Cardiac fibroblast (primary cell): ENCODE results near the gene ARHGAP31.

Experiments
- DNase-seq, 2 donors: peaks; one replicate each; pipeline versions ENCODE4 v3.0.0 to v3.0.0-alpha.2; 2010; ENCODE audit warnings: low read depth in 2 of 2
- H3K4me3 ChIP-seq, 2 donors: replicated peaks in 1 of 2; 1 replicate in 1 of 2; 2 replicates in 1 of 2; pipeline ENCODE4 v1.5.1; 2011; ENCODE audit warnings: low read depth in 2 of 2, low read length in 2 of 2, mild to moderate bottlenecking in 2 of 2, moderate library complexity in 1 of 2
- TF ChIP-seq, protein P1 (sequence below): IDR thresholded peaks from one replicate; pipeline ENCODE4 v1.5.1; 2011; ENCODE audit warnings: low read depth, mild to moderate bottlenecking, low read length, inconsistent platforms

Gene ARHGAP31

DNA sequence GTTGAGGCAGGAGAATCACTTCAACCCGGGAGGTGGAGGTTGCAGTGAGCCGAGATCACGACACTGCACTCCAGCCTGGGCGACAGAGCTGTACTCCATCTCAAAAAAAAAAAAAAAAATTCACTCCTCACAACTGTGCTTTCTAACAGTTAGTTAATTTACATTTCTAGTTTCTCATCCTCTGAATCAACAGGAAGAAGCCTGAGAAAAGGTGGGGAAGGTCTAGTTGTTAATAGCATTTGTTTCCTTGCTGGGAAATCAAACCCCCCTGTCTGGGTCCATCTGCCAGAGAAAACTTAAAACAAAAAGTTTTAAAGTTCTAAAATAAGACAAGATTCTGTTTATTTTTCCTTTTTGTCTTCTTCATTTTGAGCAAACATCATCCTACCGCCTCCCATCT, 106.9 kb downstream of the ARHGAP31 start:
- TF ChIP-seq, protein P1, sequence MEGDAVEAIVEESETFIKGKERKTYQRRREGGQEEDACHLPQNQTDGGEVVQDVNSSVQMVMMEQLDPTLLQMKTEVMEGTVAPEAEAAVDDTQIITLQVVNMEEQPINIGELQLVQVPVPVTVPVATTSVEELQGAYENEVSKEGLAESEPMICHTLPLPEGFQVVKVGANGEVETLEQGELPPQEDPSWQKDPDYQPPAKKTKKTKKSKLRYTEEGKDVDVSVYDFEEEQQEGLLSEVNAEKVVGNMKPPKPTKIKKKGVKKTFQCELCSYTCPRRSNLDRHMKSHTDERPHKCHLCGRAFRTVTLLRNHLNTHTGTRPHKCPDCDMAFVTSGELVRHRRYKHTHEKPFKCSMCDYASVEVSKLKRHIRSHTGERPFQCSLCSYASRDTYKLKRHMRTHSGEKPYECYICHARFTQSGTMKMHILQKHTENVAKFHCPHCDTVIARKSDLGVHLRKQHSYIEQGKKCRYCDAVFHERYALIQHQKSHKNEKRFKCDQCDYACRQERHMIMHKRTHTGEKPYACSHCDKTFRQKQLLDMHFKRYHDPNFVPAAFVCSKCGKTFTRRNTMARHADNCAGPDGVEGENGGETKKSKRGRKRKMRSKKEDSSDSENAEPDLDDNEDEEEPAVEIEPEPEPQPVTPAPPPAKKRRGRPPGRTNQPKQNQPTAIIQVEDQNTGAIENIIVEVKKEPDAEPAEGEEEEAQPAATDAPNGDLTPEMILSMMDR, result no peak
- DNase-seq, result no peak

DNA sequence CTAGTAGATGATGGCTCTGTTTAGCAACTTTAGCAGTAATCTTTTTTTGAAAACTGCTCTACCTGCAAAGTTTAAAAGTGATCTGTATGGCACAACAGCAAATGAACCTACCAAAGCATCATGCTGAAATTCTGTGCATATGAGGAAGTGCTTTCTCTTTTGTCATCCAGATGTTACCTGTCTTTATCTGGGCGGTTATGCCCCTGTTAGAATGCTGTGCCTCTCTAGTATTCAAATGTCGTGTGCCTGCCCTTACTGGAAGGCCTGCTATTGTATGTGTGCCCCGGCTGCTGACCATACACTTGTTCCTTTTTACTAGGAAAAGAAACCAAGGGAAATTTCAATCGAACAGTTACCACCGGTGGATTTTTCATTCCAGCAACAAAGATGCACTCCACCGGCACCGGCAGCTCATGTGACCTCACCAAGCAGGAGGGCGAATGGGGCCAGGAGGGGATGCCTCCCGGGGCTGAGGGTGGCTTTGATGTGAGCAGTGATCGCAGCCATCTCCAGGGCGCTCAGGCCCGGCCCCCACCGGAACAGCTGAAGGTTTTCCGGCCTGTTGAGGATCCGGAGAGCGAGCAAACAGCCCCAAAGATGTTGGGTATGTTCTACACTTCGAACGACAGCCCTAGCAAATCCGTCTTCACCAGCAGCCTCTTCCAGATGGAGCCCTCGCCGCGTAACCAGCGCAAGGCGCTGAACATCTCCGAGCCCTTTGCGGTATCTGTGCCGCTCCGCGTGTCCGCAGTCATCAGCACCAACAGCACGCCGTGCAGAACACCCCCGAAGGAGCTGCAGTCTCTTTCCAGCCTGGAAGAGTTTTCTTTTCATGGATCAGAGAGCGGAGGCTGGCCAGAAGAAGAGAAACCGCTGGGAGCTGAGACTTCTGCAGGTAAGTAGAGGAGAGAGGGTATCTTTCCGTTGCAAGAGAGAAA, 107.6 kb downstream of the ARHGAP31 start:
- H3K4me3 ChIP-seq, result no peak overlapping the region
- no peak for DNase-seq
- TF ChIP-seq, protein P1, result no peak

More for the DNA sequence above, 106.9 kb downstream of the ARHGAP31 start:
- no peak overlapping the region for H3K4me3 ChIP-seq

DNA sequence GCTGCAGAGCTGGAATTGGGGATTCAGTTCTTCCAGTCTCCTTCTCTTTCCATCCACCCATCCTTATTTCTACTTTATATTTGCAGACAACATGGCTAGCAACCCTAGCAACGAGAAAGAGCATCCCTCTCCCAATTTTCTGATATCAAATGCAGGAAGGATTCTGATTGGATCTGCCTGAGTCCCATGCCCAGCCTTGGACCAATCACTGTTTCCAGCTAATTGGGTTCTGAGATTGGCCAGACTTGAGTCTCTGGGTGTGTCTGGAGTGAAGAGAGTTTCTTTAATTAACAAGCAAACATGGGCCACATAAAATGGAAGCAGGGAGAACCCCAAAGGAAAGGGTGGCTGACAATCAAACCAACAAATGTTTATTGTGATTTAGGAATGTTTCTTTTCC, 108.6 kb downstream of the ARHGAP31 start:
- H3K4me3 ChIP-seq, result no peak overlapping the region
- TF ChIP-seq, protein P1, result no peak
- DNase-seq, result no peak

DNA sequence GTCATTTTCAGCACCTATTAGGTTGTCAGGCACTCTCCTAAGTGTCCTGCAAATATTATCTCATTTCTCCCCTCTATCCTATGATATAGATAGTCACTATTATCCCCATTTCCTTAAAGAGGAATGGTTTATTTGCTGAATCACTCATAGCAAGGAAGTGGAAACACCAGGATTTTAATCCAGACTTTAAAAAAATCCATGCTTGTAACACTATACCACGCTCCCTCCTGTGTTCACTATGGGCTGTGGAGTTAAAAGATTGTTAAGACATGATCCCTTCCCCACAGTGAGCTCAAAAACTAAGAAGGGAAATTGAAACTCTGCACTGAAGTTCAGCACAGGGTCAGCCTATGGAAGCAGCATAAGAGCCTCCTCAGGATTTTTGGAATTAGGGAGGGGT, 109.0 kb downstream of the ARHGAP31 start:
- no peak for DNase-seq
- TF ChIP-seq, protein P1, result no peak
- H3K4me3 ChIP-seq, result no peak overlapping the region

DNA sequence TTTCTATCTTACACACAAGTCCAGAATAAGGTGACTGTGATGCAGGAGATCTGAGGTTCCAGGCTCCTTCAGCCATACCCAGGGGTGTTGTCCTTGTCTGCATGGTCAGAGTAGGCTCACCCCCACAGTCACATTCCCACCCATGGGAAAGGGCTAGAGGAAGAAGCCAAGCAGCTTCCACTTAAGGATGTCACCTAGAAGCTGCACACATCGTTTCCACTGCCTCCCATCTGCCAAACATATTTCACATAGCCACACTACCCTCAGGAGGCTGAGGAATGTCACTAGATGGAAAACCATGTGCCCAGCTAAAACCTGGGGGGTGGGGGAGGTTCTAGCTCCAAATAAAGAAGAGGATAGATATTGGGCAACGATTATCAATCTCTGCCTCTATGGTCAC, 111.1 kb downstream of the ARHGAP31 start:
- no peak for DNase-seq
- TF ChIP-seq, protein P1, result no peak
- no peak overlapping the region for H3K4me3 ChIP-seq

DNA sequence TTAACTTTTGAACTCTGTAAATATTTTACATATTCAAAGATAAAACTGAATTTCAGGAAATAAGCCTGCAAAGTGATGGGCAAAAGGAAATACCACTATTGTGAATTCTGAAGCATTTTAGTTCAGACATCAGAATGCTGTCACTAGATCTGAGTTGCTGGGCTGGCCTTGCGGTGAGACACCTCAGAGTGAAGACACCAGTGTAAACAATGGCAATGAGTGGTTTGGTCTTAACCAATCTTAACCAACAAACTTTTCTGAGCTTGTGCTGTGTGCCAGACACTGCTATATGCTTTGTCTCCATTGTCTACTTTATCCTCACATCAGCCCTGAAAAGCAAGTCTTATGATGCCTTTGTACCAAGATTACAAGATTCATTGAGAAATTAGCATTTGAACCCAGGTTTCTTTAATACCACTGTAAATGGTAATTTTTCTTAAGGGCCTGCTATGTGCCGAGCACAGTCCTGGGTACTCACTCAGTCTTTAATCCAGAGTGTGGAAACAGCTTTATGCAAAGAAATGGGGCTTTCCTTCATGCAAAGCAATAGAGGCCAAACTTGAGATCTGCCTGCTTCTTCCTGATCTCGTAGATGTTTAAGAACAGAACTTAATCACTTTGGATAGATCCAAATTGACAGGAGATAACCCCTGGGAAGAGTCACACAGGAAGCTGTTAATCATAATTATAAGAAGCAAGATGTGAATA, 114.2 kb downstream of the ARHGAP31 start:
- TF ChIP-seq, protein P1, result no peak
- no peak overlapping the region for H3K4me3 ChIP-seq
- no peak for DNase-seq
